ENCODE data around the gene ANGPTL7.

Gene ANGPTL7, protein sequence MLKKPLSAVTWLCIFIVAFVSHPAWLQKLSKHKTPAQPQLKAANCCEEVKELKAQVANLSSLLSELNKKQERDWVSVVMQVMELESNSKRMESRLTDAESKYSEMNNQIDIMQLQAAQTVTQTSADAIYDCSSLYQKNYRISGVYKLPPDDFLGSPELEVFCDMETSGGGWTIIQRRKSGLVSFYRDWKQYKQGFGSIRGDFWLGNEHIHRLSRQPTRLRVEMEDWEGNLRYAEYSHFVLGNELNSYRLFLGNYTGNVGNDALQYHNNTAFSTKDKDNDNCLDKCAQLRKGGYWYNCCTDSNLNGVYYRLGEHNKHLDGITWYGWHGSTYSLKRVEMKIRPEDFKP

DNA sequence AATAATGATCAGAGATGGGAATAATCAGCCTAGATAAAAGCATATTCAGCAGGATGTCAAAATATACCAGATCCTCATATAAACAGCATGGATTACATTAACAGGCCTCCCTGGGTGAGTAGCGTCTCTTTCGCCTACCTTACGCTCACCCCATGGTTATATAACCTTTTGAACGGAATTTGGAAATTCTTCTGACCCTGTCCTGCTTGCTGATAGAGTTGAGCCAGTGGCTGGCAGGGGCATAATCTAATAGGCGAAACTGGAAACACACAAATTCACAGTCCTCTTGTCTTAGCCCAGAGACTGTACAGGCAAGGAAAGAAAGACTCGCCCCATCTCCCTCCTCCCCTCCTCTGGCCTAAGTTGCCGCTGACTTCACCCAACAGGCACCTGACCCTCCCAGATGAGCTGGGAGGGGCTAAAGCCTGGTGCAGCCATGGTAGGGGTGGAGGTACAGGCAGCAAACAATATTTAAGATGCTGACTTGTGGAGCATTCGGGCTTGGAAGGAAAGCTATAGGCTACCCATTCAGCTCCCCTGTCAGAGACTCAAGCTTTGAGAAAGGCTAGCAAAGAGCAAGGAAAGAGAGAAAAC lies at the start of gene ANGPTL7:
Gene ANGPTL7, plus strand, starts transcription at position 498 of the 594 bp plus-strand sequence. CDS start 225 bp downstream, outside the sequence.
- TF ChIP-seq, protein P1, sequence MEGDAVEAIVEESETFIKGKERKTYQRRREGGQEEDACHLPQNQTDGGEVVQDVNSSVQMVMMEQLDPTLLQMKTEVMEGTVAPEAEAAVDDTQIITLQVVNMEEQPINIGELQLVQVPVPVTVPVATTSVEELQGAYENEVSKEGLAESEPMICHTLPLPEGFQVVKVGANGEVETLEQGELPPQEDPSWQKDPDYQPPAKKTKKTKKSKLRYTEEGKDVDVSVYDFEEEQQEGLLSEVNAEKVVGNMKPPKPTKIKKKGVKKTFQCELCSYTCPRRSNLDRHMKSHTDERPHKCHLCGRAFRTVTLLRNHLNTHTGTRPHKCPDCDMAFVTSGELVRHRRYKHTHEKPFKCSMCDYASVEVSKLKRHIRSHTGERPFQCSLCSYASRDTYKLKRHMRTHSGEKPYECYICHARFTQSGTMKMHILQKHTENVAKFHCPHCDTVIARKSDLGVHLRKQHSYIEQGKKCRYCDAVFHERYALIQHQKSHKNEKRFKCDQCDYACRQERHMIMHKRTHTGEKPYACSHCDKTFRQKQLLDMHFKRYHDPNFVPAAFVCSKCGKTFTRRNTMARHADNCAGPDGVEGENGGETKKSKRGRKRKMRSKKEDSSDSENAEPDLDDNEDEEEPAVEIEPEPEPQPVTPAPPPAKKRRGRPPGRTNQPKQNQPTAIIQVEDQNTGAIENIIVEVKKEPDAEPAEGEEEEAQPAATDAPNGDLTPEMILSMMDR (IDR thresholded peaks at IDR 0.05; ENCODE audit: insufficient read depth, low read length, missing control alignments), result no peak
- H3K4me3 ChIP-seq (ENCODE audit: low read depth, low read length), result no peak within 1 kb of the TSS
- DNase-seq (ENCODE audit: low read depth, low spot score), result no peak
- CTCF ChIA-PET, result interaction anchor here (1.0 kb wide), 1 partner anchor 10 kb away, joined by 3 read pairs; no protein-coding TSS in a partner anchor
- POLR2A ChIA-PET, result no interaction called here

- TF ChIP-seq, protein P1 (IDR thresholded peaks at IDR 0.05; ENCODE audit: insufficient read depth, low read length, missing control alignments), result no peak
- H3K4me3 ChIP-seq (ENCODE audit: low read depth, low read length), result no peak overlapping the region
- no peak for DNase-seq (ENCODE audit: low read depth, low spot score)
- ChIA-PET CTCF (no interaction called here), POLR2A (no interaction called here)
Observed at GRCh38 chr1:11142618-11143391, 46.4 kb upstream of the ANGPTL7 start.

DNA sequence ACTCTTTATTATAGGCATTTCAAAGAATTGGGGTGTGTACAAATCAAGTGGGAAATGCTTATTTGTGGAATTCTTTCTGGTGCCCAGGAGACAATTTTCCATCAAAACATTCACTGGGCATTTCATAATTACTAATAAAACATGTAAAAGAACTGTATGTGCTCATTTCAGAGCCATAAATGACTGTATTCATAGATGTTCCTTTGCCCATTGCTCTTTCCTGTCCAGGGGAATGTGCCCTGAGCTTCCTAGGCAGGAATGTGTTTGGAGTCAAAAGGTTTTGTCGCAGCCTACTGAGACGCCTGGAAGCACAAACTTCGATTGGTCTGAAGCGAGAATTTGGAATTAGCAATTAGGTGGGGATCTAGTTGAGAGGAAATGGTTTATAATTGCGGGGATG lies 45.8 kb upstream of the ANGPTL7 start:
- POLR2A ChIA-PET, result no interaction called here
- no peak for DNase-seq (ENCODE audit: low read depth, low spot score)
- CTCF ChIA-PET, result no interaction called here
- H3K4me3 ChIP-seq (ENCODE audit: low read depth, low read length), result no peak overlapping the region
- TF ChIP-seq, protein P1 (IDR thresholded peaks at IDR 0.05; ENCODE audit: insufficient read depth, low read length, missing control alignments), result no peak

DNA sequence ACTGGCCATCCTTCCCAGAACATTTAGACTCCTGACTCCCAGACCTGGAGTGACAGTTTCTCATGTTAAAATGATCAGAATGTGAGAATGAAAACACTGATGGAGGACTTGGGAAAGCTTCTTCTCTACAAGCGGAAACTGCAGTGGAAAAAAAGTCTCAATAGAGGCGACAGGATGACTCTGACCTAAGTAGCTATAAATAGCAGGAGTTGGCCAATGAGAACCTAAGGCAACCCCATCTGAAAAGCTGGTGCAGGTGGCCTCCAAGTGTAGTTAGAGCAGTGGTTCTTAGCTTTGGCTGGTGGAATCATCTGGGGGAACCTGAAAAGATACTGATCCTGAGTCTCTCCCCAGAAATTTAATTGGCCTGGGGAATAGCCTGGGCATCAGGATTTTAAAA lies 45.2 kb upstream of the ANGPTL7 start:
- TF ChIP-seq, protein P1 (IDR thresholded peaks at IDR 0.05; ENCODE audit: insufficient read depth, low read length, missing control alignments), result no peak
- ChIA-PET CTCF (interaction anchor here (0.9 kb wide), 1 partner anchor 107 kb away, joined by 3 read pairs; no protein-coding TSS in a partner anchor), POLR2A (no interaction called here)
- DNase-seq (ENCODE audit: low read depth, low spot score), result no peak
- no peak overlapping the region for H3K4me3 ChIP-seq (ENCODE audit: low read depth, low read length)

- TF ChIP-seq, protein P1 (IDR thresholded peaks at IDR 0.05; ENCODE audit: insufficient read depth, low read length, missing control alignments), result no peak
- no peak for DNase-seq (ENCODE audit: low read depth, low spot score)
- POLR2A ChIA-PET, result no interaction called here
- no peak overlapping the region for H3K4me3 ChIP-seq (ENCODE audit: low read depth, low read length)
- CTCF ChIA-PET, result interaction anchor here (0.9 kb wide), 1 partner anchor 107 kb away, joined by 3 read pairs; no protein-coding TSS in a partner anchor
Observed at GRCh38 chr1:11144570-11145256, 44.4 kb upstream of the ANGPTL7 start.

All from AG04449 (cell line).